ENCODE measurements around the gene POLA2. TPM values are rescaled to one million over a fixed set of nuclear protein-coding genes. Genes with fewer than 3 reads are reported as not detected.

Gene POLA2
- polyA plus RNA-seq, 1 experiment, result 11.8 TPM

- CTCF ChIA-PET, result interaction anchor here (1.4 to 3.0 kb wide), 3 partner anchors 10 to 46 kb away, joined by 3 to 15 read pairs (median 3); no protein-coding TSS in a partner anchor
These were observed 58.8 kb downstream of the POLA2 start for GRCh38 chr11:65320386-65321075.

GRCh38 chr11:65321076-65321475, 59.3 kb downstream of the POLA2 start:
- H3K4me3 ChIP-seq (ENCODE audit: low read depth, low read length), result no peak overlapping the region
- CTCF ChIA-PET, result interaction anchor here (1.3 to 3.0 kb wide), 5 partner anchors 9 to 96 kb away, joined by 3 to 15 read pairs (median 3); no protein-coding TSS in a partner anchor
- H3K36me3 ChIP-seq (ENCODE audit: control insufficient read depth, insufficient read depth, low read length), result peaks cover 19% of the 10 kb centered on the region
- H3K27me3 ChIP-seq (ENCODE audit: control insufficient read depth, insufficient read depth, low read length), result no peaks in the 10 kb centered on the region
- POLR2A ChIA-PET, result no interaction called here
- no peak for TF ChIP-seq CTCF (IDR thresholded peaks at IDR 0.05; ENCODE audit: insufficient read depth, low read depth, low read length)
- no peak for DNase-seq (ENCODE audit: low read depth)

More at GRCh38 chr11:65320386-65321075, 58.8 kb downstream of the POLA2 start:
- H3K27me3 ChIP-seq (ENCODE audit: control insufficient read depth, insufficient read depth, low read length), result no peaks in the 10 kb centered on the region
- DNase-seq (ENCODE audit: low read depth), result no peak
- peaks cover 19% of the 10 kb centered on the region for H3K36me3 ChIP-seq (ENCODE audit: control insufficient read depth, insufficient read depth, low read length)
- TF ChIP-seq CTCF (IDR thresholded peaks at IDR 0.05; ENCODE audit: insufficient read depth, low read depth, low read length), result no peak
- POLR2A ChIA-PET, result no interaction called here
- H3K4me3 ChIP-seq (ENCODE audit: low read depth, low read length), result no peak overlapping the region

- ChIA-PET CTCF (interaction anchor here (0.6 to 4.4 kb wide), 9 partner anchors 8 to 308 kb away, joined by 3 to 17 read pairs (median 4); partner anchors contain the start of gene ARL2), POLR2A (interaction anchor here (0.6 kb wide), 2 partner anchors 11 to 32 kb away, joined by 3 read pairs; no protein-coding TSS in a partner anchor)
- Histone ChIP-seq H3K27me3 (ENCODE audit: control insufficient read depth, insufficient read depth, low read length) (no peaks in the 10 kb centered on the region), H3K4me3 (ENCODE audit: low read depth, low read length) (no peak overlapping the region), H3K36me3 (ENCODE audit: control insufficient read depth, insufficient read depth, low read length) (peaks cover 19% of the 10 kb centered on the region)
- no peak for TF ChIP-seq CTCF (IDR thresholded peaks at IDR 0.05; ENCODE audit: insufficient read depth, low read depth, low read length)
- DNase-seq (ENCODE audit: low read depth), result no peak
These were observed 60.2 kb downstream of the POLA2 start for GRCh38 chr11:65321828-65322485.

- no peak for TF ChIP-seq CTCF (IDR thresholded peaks at IDR 0.05; ENCODE audit: insufficient read depth, low read depth, low read length)
- H3K36me3 ChIP-seq (ENCODE audit: control insufficient read depth, insufficient read depth, low read length), result peaks cover 19% of the 10 kb centered on the region
- no peaks in the 10 kb centered on the region for H3K27me3 ChIP-seq (ENCODE audit: control insufficient read depth, insufficient read depth, low read length)
- CTCF ChIA-PET, result interaction anchor here (0.9 to 4.4 kb wide), 5 partner anchors 9 to 212 kb away, joined by 3 to 17 read pairs (median 5); partner anchors contain the start of genes CDC42EP2 and TM7SF2
- no peak for DNase-seq (ENCODE audit: low read depth)
- POLR2A ChIA-PET, result no interaction called here
- no peak overlapping the region for H3K4me3 ChIP-seq (ENCODE audit: low read depth, low read length)
These were observed 62.1 kb downstream of the POLA2 start for GRCh38 chr11:65323813-65324212.

- ChIA-PET CTCF (interaction anchor here (0.7 to 4.4 kb wide), 4 partner anchors 9 to 191 kb away, joined by 3 to 17 read pairs (median 9); partner anchors contain the start of genes CDC42EP2 and SYVN1), POLR2A (no interaction called here)
- no peak for TF ChIP-seq CTCF (IDR thresholded peaks at IDR 0.05; ENCODE audit: insufficient read depth, low read depth, low read length)
- Histone ChIP-seq H3K4me3 (ENCODE audit: low read depth, low read length) (no peak overlapping the region), H3K27me3 (ENCODE audit: control insufficient read depth, insufficient read depth, low read length) (no peaks in the 10 kb centered on the region), H3K36me3 (ENCODE audit: control insufficient read depth, insufficient read depth, low read length) (peaks cover 18% of the 10 kb centered on the region)
- no peak for DNase-seq (ENCODE audit: low read depth)
These were observed 63.7 kb downstream of the POLA2 start for GRCh38 chr11:65325435-65325834.
